Urinary bladder (tissue), 4 donors: ENCODE measurements around the gene CSAG2. TPM values are rescaled to one million over a fixed set of nuclear protein-coding genes. Genes with fewer than 3 reads are reported as not detected.
"Not testable (repeated sequence)": the region's sequence is repeated elsewhere in the genome, so short reads cannot be mapped to it uniquely, and the experiment has no call there.

Experiments used
- DNase-seq: peaks from one replicate; pipeline ENCODE4 v3.0.0-alpha.2; 2015; ENCODE audit errors: extremely low spot score
- H3K27ac ChIP-seq: one replicate; pipeline ENCODE4 v1.5.1; 2013; ENCODE audit warnings: low read depth, mild to moderate bottlenecking, moderate library complexity
- H3K36me3 ChIP-seq: one replicate; pipeline ENCODE4 v1.6.1; 2013; ENCODE audit warnings: mild to moderate bottlenecking, moderate library complexity; ENCODE audit not compliant: insufficient read depth
- H3K4me1 ChIP-seq: one replicate; pipeline ENCODE4 v1.6.1; 2013; ENCODE audit warnings: mild to moderate bottlenecking, moderate library complexity; ENCODE audit not compliant: insufficient read depth
- H3K4me3 ChIP-seq: one replicate; pipeline ENCODE4 v1.5.1; 2013; ENCODE audit warnings: low read depth, low read length
- WGBS: extraction: QIAGEN DNeasy Blood & Tissue Kit; methylation state at CpG from one replicate; pipeline ENCODE4 v1.1.7; 2013; 5-methylcytosine and 5-hydroxymethylcytosine counted together
- polyA plus RNA-seq: library from polyadenylated mRNA; stranded (reverse); fragments of 200-250 nt; gene quantifications from one replicate; pipeline ENCODE4 v1.2.3, GENCODE V29; 2013
- total RNA-seq: library from RNA; depleted of rRNA; stranded (reverse); fragments of >200 nt; gene quantifications from one replicate; pipeline ENCODE4 v1.2.3, GENCODE V29; 2014
- donor health status: healthy with polysubstance abuse.
- donor health status: healthy.

CSAG2 gene, protein sequence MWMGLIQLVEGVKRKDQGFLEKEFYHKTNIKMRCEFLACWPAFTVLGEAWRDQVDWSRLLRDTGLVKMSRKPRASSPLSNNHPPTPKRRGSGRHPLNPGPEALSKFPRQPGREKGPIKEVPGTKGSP
- total RNA-seq (not detected), polyA plus RNA-seq (not detected)

DNA sequence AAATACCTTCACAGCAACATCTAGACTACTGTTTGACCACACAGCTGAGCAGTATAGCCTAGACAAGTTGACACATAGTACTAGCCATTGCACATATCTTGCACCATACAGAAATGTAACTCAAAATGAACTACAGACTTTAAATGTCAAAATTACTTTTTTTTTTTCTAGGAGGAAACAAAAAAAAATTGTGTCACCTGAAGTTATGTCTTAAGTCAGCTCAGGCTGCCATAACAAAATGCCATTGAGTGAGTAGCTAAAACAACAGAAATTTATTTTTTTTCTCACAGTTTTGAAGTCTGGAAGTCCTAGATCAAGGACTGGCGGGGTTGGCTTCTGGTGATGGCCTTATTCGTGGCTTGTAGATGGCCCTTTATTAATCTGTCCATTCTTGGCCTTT is at the start of gene CSAG2:
TSS of gene CSAG2 (minus strand) at position 101 of the 400 bp plus-strand sequence. CDS start 161 bp downstream, outside the sequence.
- H3K27ac ChIP-seq, DNase-seq, H3K4me3 ChIP-seq, H3K4me1 ChIP-seq, H3K36me3 ChIP-seq: not testable (repeated sequence)
- no CpG with 5 or more reads among the region's 2 CpGs for WGBS

DNA sequence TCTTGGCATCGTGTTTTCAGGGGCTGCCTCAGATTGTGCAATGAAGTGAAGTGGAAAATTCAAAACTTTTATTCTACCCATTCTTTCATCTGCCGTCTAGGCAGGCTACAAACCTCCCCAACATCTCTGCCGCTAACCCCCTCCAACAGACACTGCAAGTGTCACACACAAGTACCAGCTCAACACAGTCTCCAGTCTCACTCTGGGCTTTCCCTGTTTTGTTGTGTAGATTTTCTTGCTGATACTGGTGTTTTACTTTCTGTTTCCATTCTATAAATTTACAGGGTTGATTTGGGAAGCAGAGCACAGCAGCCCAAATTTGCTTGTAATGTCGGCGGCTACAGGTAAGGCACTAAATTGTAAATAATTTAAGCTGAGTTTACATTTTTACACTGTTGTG is 45.8 kb upstream of the CSAG2 start:
- H3K36me3 ChIP-seq, DNase-seq, H3K4me1 ChIP-seq, H3K27ac ChIP-seq, H3K4me3 ChIP-seq: not testable (repeated sequence)
- no CpG with 5 or more reads among the region's 5 CpGs for WGBS

DNA sequence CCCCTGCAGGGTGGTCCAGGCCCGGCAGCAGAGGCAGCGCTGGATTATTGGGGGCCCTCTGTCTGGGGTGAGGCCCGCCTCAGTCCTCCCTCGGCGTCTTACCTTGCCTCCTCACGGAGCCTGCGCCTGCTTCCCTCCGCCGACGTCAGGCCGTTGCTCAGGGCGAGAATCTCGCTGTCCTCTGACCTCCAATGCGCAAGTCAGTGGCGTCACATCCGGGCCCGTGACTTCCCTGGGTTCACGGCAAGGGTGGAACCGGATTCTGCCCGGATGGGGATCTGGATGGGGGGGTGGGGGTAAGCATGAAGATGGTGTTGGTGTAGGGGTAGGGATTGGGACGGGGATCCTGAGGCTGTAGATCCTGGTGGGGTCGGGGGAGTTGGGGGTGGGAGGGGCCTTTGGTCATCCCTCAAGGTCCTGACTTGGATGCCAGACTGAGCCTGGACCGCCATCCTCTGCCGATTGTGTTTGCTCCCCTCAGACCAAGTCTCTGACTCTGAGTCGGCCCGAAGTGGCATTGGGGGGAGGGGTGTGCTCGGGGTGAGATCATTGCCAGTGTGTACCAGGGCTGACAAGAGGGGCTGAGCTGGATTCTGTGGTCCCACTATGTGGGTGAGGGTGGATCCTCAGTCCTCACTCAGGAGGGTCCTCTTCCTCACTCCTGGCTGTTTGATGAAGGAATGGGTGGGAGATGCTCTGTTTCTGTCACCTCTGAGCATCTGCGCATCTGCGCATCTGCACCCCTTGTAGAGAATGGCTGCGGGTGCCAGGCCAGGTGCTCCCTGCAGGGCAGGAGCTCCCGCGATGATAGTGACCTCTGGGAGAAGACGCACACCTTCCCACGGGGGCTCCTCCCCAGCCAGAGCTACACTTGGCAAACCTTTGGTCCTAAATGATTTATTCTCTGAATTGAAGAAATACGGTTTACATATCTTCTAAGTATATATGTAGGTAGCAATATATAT is 44.9 kb upstream of the CSAG2 start, which contains the start of gene MAGEA2:
TSS of gene MAGEA2 (minus strand) at position 157 of the 965 bp plus-strand sequence. CDS start 2,479 bp downstream, outside the sequence.
- DNase-seq, H3K36me3 ChIP-seq, H3K4me3 ChIP-seq, H3K4me1 ChIP-seq, H3K27ac ChIP-seq: not testable (repeated sequence)
- WGBS: no CpG with 5 or more reads among the region's 35 CpGs

DNA sequence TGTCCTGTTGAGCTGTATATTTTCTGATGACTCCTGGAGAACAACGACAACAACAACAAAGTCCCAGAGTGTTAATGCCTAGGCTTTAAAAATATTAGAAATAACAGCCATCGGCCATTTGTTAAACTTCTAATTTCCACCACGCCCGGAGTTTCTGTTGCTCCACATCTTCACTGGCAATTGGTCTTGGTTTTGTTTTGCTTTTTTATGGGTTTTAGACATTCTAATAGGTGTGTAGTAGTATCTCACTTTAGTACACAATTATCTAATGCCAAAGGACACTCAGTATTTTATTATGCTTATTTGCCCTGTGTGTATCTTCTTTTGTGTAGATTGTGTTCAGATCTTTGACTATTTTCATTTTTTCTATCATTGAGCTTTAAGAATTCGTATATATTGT is 29.5 kb upstream of the CSAG2 start:
- WGBS: 88% methylated on average over 5 of the region's 5 CpGs
- no peak for DNase-seq

DNA sequence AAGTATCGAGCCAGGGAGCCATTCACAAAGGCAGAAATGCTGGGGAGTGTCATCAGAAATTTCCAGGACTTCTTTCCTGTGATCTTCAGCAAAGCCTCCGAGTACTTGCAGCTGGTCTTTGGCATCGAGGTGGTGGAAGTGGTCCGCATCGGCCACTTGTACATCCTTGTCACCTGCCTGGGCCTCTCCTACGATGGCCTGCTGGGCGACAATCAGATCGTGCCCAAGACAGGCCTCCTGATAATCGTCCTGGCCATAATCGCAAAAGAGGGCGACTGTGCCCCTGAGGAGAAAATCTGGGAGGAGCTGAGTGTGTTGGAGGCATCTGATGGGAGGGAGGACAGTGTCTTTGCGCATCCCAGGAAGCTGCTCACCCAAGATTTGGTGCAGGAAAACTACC is 27.5 kb upstream of the CSAG2 start:
- not testable (repeated sequence) for H3K4me3 ChIP-seq, H3K36me3 ChIP-seq, H3K4me1 ChIP-seq, DNase-seq, H3K27ac ChIP-seq
- 86% methylated on average over 12 of the region's 12 CpGs for WGBS

More for the DNA sequence above, 29.5 kb upstream of the CSAG2 start:
- H3K36me3 ChIP-seq: no peaks in the 10 kb centered on the region
- H3K27ac ChIP-seq: no peak overlapping the region
- H3K4me3 ChIP-seq: no peak overlapping the region
- no peaks in the 10 kb centered on the region for H3K4me1 ChIP-seq

DNA sequence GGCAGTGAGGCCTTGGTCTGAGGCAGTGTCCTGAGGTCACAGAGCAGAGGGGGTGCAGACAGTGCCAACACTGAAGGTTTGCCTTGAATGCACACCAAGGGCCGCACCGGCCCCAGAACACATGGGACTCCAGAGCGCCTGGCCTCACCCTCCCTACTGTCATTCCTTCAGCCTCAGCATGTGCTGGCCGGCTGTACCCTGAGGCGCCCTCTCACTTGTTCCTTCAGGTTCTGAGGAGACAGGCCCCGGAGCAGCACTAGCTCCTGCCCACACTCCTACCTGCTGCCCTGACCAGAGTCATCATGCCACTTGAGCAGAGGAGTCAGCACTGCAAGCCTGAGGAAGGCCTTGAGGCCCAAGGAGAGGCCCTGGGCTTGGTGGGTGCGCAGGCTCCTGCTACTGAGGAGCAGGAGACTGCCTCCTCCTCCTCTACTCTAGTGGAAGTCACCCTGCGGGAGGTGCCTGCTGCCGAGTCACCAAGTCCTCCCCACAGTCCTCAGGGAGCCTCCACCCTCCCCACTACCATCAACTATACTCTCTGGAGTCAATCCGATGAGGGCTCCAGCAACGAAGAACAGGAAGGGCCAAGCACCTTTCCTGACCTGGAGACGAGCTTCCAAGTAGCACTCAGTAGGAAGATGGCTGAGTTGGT is 26.9 kb upstream of the CSAG2 start:
- H3K27ac ChIP-seq: no peak overlapping the region
- no peaks in the 10 kb centered on the region for H3K4me1 ChIP-seq
- H3K36me3 ChIP-seq: no peaks in the 10 kb centered on the region
- 93% methylated on average over 12 of the region's 12 CpGs for WGBS
- H3K4me3 ChIP-seq: no peak overlapping the region
- DNase-seq: no peak

DNA sequence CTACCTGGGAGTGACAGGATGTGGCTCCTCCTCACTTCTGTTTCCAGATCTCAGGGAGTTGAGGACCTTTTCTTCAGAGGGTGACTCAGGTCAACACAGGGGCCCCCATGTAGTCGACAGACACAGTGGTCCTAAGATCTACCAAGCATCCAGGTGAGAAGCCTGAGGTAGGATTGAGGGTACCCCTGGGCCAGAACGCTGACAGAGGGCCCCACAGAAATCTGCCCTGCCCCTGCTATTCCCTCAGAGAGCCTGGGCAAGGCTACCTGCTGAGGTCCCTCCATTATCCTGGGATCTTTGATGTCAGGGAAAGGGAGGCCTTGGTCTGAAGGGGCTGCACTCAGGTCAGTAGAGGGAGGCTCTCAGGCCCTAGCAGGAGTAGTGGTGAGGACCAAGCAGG is 26.0 kb upstream of the CSAG2 start:
- Histone ChIP-seq H3K4me1 (no peaks in the 10 kb centered on the region), H3K36me3 (no peaks in the 10 kb centered on the region), H3K27ac (no peak overlapping the region), H3K4me3 (no peak overlapping the region)
- no peak for DNase-seq
- 83% methylated on average over 2 of the region's 2 CpGs for WGBS

DNA sequence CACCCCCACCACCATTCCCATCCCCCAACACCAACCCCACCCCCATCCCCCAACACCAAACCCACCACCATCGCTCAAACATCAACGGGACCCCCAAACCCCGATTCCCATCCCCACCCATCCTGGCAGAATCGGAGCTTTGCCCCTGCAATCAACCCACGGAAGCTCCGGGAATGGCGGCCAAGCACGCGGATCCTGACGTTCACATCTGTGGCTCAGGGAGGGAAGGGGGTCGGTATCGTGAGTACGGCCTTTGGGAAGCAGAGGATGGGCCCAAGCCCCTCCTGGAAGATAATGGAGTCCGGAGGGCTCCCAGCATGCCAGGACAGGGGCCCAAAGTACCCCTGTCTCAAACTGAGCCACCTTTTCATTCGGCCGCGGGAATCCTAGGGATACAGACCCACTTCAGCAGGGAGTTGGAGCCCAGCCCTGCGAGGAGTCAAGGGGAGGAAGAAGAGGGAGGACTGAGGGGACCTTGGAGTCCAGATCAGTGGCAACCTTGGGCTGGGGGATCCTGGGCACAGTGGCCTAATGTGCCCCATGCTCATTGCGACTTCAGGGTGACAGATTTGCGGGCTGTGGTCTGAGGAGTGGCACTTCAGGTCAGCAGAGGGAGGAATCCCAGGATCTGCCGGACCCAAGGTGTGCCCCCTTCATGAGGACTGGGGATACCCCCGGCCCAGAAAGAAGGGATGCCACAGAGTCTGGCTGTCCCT is 25.2 kb upstream of the CSAG2 start:
- H3K27ac ChIP-seq, H3K4me1 ChIP-seq, H3K36me3 ChIP-seq, H3K4me3 ChIP-seq, DNase-seq: not testable (repeated sequence)
- WGBS: 93% methylated on average over 20 of the region's 22 CpGs

DNA sequence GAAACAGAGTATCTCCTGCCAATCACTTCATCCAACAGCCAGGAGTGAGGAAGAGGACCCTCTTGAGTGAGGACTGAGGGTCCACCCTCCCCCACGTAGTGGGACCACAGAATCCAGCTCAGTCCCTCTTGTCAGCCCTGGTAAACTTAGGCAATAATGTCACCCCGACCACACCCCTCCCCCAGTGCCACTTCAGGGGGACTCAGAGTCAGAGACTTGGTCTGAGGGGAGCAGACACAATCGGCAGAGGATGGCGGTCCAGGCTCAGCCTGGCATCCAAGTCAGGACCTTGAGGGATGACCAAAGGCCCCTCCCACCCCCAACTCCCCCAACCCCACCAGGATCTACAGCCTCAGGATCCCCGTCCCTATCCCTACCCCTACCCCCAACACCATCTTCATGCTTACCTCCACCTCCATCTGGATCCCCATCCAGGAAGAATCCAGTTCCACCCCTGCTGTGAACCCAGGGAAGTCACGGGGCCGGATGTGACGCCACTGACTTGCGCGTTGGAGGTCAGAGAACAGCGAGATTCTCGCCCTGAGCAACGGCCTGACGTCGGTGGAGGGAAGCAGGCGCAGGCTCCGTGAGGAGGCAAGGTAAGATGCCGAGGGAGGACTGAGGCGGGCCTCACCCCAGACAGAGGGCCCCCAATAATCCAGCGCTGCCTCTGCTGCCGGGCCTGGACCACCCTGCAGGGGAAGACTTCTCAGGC is 24.3 kb upstream of the CSAG2 start, which contains the start of the genes CSAG1 and MAGEA12:
TSS of gene CSAG1 (minus strand) at position 461 of the 715 bp plus-strand sequence. CDS start 1,261 bp downstream, outside the sequence.
TSS of gene MAGEA12 (plus strand) at position 497 of the 715 bp plus-strand sequence. CDS start 2,405 bp downstream, outside the sequence.
- 91% methylated on average over 19 of the region's 21 CpGs for whole genome bisulfite sequencing

DNA sequence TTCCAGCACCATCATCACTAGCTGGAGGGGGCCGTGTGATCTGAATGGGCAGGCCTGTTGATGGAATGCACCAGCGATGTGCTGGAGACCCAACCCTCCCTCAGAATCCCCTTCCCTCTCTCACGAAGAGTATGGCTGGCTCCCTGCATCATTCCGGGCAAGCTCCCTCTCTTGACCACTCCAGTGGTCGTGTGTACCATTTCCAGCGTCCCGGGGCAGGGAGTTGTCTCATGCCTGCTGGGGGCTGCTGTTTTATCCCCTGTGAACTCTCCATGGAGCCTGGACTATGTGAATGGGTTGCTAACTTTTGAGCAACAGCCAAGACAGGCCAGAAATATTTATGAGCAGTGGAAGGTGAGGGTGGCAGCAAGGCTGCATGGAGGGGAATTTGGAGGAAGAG is 16.3 kb upstream of the CSAG2 start:
- Histone ChIP-seq H3K36me3 (no peaks in the 10 kb centered on the region), H3K4me3 (no peak overlapping the region), H3K27ac (no peak overlapping the region), H3K4me1 (no peaks in the 10 kb centered on the region)
- DNase-seq: no peak
- WGBS: 71% methylated on average over 7 of the region's 7 CpGs

More for the DNA sequence above, 24.3 kb upstream of the CSAG2 start, which contains the start of the genes CSAG1 and MAGEA12:
- Histone ChIP-seq H3K4me3 (no peak within 1 kb of the TSS), H3K4me1 (no peaks in the 10 kb centered on the region), H3K27ac (no peak within 1 kb of the TSS), H3K36me3 (no peaks in the 10 kb centered on the region)
- no peak for DNase-seq

DNA sequence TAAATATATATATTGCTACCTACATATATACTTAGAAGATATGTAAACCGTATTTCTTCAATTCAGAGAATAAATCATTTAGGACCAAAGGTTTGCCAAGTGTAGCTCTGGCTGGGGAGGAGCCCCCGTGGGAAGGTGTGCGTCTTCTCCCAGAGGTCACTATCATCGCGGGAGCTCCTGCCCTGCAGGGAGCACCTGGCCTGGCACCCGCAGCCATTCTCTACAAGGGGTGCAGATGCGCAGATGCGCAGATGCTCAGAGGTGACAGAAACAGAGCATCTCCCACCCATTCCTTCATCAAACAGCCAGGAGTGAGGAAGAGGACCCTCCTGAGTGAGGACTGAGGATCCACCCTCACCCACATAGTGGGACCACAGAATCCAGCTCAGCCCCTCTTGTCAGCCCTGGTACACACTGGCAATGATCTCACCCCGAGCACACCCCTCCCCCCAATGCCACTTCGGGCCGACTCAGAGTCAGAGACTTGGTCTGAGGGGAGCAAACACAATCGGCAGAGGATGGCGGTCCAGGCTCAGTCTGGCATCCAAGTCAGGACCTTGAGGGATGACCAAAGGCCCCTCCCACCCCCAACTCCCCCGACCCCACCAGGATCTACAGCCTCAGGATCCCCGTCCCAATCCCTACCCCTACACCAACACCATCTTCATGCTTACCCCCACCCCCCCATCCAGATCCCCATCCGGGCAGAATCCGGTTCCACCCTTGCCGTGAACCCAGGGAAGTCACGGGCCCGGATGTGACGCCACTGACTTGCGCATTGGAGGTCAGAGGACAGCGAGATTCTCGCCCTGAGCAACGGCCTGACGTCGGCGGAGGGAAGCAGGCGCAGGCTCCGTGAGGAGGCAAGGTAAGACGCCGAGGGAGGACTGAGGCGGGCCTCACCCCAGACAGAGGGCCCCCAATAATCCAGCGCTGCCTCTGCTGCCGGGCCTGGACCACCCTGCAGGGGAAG is 5.0 kb upstream of the CSAG2 start, which contains the start of gene MAGEA2B:
TSS of gene MAGEA2B (plus strand) at position 814 of the 973 bp plus-strand sequence. CDS start 2,479 bp downstream, outside the sequence.
- not testable (repeated sequence) for H3K36me3 ChIP-seq, H3K4me1 ChIP-seq, DNase-seq, H3K4me3 ChIP-seq, H3K27ac ChIP-seq
- no CpG with 5 or more reads among the region's 35 CpGs for WGBS
